A549 treated with dexamethasone at 1 μM for 4 hours (cell line): Measurements from ENCODE around the gene SLC25A40. TPM values are rescaled to one million over a fixed set of nuclear protein-coding genes. Genes with fewer than 3 reads are reported as not detected.

Source experiments
- total RNA-seq: library from RNA; stranded (reverse); fragments of 200-300 nt; extraction: Qiagen RNA extraction; gene quantifications from 5 replicates; pipeline ENCODE4 v1.2.3, GENCODE V29; 2022

SLC25A40 gene, protein sequence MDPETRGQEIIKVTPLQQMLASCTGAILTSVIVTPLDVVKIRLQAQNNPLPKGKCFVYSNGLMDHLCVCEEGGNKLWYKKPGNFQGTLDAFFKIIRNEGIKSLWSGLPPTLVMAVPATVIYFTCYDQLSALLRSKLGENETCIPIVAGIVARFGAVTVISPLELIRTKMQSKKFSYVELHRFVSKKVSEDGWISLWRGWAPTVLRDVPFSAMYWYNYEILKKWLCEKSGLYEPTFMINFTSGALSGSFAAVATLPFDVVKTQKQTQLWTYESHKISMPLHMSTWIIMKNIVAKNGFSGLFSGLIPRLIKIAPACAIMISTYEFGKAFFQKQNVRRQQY
- 4.4 to 8.5 TPM (median 7.3 TPM) in 5 replicates for total RNA-seq

DNA sequence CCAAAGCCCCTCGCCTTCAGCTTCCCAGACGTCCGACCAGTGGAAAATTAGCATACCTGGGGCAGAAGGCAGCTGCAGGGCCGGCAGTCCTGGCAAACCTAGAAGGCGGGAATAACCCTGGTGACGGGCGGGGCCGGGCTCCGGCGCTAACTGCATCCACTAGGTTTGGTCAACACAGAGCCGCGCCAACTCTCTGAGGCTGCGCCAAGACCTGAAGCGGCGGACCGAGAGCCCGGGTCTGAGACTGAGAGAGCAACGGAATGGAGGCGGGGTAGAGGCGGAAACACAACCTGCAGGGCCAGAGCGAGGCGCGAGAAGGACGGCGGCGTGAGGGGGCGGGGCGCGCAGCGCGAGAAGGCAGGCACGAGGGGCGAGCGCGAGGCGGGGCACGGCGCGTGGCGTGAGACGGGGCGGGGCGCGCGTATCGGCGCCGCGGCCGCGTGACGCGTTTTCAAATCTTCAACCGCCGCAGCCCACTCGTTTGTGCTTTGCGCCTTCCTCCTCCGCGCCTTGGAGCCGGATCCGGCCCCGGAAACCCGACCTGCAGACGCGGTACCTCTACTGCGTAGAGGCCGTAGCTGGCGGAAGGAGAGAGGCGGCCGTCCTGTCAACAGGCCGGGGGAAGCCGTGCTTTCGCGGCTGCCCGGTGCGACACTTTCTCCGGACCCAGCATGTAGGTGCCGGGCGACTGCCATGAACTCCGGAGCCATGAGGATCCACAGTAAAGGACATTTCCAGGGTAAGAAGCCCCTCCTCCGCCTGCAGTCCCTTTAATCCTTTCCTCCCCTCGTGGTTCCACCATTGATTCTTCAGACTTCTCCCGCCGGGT, at the start of gene SLC25A40, which contains the start of gene DBF4:
SLC25A40 (minus strand) TSS at position 321 of the 829 bp plus-strand sequence. CDS start 17,633 bp downstream, outside the sequence.
DBF4 (plus strand) TSS at position 454 of the 829 bp plus-strand sequence; CDS start at position 694, 240 bp downstream.

Other genes with a start within 250 kb of the SLC25A40 start
- gene RUNDC3B, start 248.0 kb downstream of the SLC25A40 start, total RNA-seq = not detected in 5 replicates
- 25.9 to 33.5 TPM (median 30.6 TPM) in 5 replicates for gene DBF4, start 133 bp upstream of the SLC25A40 start, total RNA-seq
- 0.17 to 0.47 TPM (median 0.32 TPM) in 5 replicates for gene ADAM22, start 57.9 kb upstream of the SLC25A40 start, total RNA-seq